Urothelium cell line (cell line): ENCODE data around the gene DCUN1D2.

Source experiments
- DNase-seq: peaks from one replicate; pipeline ENCODE4 v3.0.0; 2011; ENCODE audit warnings: low spot score, mixed read lengths
- FAIRE-seq: peaks from 2 replicates; lab custom pipeline; 2011; peaks lifted over from hg19 to GRCh38; lab: Jason Lieb, UNC

The DCUN1D2 gene

DNA sequence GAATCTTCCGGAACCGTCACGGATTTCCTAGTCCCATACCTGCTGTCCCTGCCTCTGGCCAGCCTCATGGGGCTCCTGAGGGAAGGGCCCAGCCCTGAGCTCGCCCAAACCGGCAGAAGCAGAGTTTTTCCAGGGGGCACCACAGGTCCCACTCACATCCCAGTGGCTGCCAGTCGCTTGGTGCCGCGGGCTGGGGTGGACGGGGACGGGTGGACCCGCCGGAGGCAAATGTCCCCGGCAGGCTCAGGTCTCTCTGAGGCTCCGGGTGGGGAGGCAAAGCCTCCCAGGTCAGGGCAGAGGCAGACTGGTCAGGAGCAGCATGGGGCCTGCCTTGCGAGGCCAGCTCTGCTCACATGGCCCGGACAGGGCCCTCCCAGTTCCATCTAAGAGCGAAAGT is 62.0 kb downstream of the DCUN1D2 start:
- DNase-seq (no peak), FAIRE-seq (no peak)

DNA sequence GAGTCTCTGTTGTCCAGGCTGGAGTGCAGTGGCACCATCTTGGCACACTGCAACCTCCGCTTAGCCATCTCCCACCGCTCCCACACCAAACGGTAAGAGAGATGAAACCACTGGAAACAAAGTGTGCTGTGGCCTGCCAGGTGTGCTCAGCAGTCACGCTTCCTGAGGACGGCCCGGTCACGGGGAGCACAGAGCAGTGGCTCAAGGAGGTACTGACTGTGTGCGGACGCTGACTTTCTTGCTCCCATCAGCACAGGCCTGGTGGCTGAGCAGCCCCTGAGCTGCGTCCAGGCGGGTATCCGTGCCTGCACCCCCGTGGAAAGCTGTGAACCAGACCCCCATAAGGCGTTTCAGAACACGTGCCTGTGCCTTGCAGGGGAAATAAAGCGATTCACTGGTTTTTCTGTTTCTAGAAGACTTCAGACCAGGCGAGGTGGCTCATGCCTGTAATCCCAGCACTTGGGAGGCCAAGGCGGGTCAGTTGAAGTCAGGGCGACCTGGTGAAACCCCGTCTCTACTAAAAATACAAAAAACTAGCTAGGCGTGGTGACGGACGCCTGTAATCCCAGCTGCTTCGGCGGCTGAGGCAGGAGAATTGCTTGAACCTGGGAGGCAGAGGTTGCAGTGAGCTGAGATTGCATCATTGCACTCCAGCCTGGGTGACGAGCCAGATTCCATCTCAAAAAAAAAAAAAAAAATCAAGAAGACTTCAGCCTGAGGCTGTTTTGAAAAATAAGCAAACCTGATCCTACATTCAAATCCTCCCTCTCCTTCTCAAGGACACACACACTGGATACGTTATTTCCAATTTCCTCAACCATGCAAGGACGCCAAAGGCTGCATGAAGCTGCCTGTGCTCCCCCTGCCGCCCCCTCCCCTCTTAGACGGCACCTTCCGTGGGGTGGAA is 62.7 kb downstream of the DCUN1D2 start:
- DNase-seq (no peak), FAIRE-seq (no peak)

- no peak for FAIRE-seq
Observed at GRCh38 chr13:113426591-113426986, 63.9 kb downstream of the DCUN1D2 start.

DNA sequence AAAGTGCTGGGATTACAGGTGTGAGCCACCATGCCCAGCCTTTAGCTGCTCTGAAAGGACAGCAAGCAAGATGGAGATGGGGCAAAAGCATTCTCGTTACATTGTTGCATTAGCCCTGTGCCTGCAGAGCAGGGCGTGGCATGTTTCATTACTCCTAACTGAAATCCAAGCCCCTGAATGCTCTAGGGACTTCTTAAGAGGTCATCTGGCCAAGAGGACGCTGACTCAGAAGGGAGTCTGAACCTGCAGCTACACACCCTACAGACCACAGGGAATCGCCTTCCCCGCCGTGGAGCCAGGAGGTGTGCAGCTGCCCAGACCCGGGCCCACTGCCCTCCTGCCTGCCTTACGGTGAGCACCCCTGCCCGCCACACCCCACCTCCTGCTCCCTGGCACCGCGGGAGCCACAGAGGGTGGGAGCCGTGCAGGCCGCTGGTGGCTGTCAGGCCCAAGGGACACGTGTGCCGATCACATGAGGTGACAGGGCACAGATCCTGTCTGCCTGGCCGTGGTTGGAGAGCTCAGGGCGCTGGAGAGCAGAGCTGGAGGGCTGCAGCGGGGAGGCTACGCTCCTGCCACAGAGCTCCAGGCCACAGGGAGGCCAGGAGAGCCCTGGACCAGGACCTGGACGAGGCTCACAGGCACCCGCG is 64.4 kb downstream of the DCUN1D2 start:
- DNase-seq: no peak
- peak; percentile 72 for FAIRE-seq

More at GRCh38 chr13:113426591-113426986, 63.9 kb downstream of the DCUN1D2 start:
- DNase-seq: no peak

- DNase-seq (no peak), FAIRE-seq (no peak)
Observed at GRCh38 chr13:113423520-113424163, 66.9 kb downstream of the DCUN1D2 start.

DNA sequence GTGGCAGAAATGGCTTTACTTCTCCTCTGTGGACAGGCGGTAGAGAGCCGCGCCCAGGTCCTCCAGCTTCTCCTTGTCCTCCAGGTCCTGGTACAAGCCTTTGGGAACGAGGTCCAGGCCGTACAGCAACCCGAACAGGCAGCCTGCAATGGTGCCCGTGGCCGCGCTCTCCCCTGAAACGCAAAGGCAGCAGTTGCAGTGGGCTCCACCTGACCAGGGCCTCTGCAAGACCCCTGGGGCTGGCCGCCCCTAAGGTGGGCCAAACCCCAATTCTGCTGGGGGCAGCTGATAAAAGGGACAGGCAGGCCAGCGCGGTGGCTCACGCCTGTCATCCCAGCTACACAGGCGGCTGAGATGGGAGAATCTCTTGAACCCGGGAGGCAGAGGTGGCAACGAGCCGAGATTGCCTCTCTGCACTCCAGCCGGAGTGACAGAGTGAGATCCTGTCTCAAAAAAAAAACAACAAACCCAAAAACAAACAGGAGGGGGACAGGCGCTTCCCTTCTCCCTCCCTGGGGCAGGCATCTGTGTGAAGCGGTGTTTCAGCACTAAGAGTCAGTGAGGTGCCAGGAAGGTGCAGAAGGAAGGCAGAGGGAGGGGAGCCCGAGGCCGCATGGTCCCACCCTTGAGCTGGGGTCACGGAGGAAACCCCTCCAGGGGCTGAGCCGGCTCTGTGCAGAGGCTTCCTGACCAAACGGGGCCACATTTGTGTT is 67.5 kb downstream of the DCUN1D2 start:
- DNase-seq (no peak), FAIRE-seq (peak; percentile 17)

- DNase-seq (no peak), FAIRE-seq (no peak)
Observed at GRCh38 chr13:113421673-113422270, 68.7 kb downstream of the DCUN1D2 start.

DNA sequence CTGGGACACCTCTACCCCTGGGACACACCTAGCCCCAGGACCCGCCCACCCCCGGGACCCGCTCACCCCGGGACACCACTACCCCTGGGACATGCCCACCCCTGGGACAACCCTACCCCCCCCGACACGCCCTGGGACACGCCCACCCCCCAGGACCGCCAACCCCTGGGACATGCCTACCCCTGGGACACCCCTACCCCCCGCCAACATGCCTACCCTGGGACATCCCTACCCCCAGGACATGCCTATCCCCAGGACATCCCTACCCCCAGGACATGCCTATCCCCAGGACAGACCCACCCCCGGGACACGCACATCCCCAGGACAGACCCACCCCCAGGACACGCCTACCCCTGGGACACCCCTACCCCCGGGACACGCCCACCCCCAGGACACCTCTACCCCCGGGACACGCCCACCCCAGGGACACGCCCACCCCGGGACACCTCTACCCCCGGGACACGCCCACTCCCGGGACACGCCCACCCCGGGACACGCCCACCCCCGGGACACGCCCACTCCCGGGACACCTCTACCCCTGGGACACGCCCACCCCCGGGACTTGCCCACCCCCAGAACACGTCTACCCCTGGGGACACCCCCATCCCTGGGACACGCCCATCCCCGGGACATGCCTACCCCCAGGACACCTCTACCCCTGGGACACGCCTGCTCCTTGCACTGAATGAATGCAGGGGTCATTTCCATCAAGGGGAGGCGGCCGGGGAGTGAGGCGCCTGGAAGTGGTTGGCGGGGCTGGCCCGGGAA is 69.5 kb downstream of the DCUN1D2 start:
- peak; percentile 17 for FAIRE-seq

DNA sequence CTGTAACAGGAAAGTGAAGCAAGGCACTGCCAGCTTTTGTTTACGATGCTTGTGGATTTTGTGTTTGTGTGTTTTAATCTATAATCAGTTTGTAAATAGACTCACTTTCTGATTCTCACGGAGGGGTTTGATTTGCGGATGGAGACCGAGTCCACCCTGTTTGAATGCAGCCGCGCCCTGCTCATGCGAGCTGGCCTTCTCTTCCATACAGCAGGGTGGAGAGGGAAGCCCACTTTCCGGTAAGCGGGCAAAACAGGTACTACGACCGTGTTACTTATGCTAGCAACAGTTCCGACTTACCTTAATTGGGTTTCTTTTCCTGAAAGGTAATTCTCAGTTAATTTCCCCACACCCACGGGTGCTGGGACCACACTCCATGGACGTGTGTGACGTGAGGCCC is 70.3 kb downstream of the DCUN1D2 start:
- FAIRE-seq (no peak), DNase-seq (no peak)

More for the DNA sequence above, 69.5 kb downstream of the DCUN1D2 start:
- peak; percentile 32 for DNase-seq

DNA sequence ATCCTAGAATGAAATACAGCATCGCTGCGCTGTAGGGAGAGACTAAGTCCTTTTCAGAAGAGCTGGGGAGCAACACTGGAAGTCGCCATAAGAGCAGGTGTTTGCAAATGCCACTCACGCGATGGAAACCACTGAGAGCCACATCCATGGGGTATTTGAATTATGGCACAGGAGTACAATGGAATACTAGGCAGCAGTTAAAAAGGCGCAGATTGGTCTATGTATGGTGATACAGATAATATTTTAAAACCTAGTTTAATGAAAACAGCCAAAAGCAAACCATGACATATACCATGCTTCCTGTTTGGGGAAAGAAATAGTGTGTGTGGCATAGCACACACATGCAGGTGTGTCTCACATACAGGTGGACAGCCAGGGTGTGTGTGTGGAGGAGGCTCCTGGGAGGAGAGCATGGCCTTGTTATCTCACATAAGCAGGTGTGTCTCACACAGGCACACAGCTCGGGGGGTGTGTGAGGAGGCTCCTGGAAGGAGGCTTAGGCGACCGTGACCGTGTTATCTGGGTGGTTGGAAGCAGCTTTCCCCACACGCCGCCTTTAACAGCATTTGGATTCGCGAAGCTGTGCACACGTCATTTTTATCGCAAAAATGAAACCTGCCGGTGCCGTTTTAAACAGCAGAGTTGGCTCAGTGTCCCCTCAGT is 70.8 kb downstream of the DCUN1D2 start:
- no peak for DNase-seq
- FAIRE-seq: no peak

DNA sequence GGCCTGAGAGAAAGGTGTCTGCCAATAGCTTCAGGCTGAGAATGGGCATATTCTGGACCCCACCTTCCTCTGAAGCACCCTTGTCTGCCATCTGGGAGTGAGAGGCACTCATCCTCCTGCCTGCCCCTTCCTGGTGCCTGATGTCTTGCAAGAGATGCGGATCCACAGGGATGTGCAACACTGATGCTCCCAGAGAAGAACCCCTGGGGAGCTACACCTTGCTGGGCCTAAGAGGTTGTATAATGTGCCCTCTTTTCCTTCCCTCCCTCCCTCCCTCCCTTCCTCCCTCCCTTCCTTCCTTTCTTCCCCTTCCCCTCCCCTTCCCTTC is 71.8 kb downstream of the DCUN1D2 start:
- DNase-seq (no peak), FAIRE-seq (no peak)

- FAIRE-seq: peak; percentile 23
- DNase-seq: no peak
Observed at GRCh38 chr13:113417836-113418721, 72.4 kb downstream of the DCUN1D2 start.

DNA sequence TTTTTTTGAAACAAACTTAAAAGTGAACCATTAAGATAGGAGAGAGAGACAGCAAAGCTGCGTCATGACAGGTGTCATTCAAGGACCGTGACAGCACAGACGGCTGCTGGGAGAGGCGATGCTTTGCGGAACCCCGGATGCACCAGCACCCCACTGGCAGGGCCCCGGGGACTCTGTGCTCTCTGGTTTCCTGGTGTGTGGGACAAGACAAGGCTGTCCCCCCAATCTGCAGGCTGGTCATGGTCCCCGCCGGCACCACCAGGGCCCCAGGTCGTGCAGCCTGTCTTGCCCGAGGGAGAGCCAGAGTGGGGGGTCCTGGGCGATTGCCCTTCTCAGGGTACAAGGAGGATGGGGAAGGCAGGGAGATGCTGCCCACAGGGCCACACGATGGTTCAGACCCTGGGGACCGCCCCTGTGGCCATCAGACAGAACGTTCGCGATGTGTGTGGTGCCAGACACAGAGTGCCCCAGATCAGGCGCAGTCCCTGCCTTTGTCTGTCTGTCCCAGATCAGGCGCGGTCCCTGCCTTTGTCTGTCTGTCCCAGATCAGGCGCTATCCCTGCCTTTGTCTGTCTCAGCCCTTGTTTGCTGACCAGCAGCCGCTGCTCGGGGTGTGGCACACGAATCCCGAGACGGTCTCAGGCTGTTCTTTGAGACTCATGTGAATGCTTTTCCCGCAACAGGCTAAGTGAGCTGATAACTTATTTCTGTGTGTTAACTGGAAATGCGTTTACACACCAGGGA is 73.3 kb downstream of the DCUN1D2 start:
- FAIRE-seq: no peak
- DNase-seq: no peak

DNA sequence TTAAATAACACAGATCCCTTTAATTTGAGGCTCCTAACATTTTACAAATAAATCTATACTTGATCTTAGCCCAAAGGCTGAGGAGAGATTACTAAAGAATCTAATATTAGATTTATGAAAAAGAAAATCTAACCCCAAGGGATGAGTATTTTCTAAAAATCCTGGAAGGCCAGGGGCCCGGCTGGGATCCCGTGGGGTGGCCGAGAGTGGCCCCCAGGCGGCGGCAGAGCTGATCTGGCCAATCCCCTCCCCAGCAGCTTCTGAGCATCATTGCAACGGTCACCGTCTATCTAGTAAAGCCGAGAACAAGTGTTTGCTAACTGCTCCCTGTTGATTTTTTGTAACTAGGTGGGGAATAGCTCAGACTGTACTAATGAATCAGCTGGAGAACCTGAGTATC is 74.7 kb downstream of the DCUN1D2 start:
- DNase-seq (no peak), FAIRE-seq (no peak)

GRCh38 chr13:113415032-113415431 is 75.5 kb downstream of the DCUN1D2 start:
- DNase-seq (no peak), FAIRE-seq (no peak)

DNA sequence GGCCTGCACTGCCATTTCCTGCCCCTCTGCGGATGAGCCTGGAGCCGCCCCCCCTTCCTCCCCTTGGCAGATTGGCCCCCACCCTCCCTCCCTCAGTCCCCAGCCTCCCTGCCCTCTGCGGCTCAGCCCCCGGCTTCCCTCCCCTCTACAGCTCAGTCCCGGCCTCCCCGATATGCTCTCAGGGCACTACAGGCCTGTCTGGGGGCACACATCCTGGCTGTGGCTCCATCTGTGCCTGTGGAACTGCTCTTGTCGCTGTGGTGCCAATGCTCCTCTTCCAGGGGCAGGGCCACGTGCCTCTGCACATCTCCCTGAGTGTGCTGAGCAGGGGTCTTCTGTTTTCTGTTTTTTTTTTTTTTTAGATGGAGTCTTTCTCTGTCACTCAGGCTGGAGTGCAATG is 76.2 kb downstream of the DCUN1D2 start:
- DNase-seq (no peak), FAIRE-seq (no peak)

DNA sequence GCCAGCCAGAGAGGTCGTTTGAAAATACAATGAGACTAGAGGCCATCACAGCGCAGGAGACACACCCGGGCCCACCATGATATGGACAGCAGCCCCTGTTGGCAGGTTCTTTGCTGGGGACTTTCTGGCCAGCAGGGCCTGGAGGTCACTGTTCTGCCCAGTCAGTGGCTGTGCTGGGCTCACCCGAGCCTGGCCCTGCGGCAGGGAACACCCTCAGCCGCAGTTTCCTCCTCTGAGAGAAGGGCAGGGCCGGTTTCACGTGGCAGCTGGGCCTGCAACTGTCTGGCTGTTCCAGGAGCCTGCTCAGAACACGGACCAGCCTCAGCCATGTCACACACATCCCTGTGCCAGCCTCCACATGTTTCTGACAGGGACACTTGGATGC is 76.6 kb downstream of the DCUN1D2 start:
- FAIRE-seq (no peak), DNase-seq (no peak)
